Measurements from ENCODE around the gene DNAH6. TPM values are rescaled to one million over a fixed set of nuclear protein-coding genes. Genes with fewer than 3 reads are reported as not detected.

The DNAH6 gene
- total RNA-seq, 1 experiment from 2014 or later: 0.39 TPM

- H3K36me3 Mint-ChIP-seq: no peaks in the 10 kb centered on the region
- no peaks in the 10 kb centered on the region for H3K4me1 Mint-ChIP-seq
- POLR2A ChIA-PET: no interaction called here
These were observed 276.7 kb downstream of the DNAH6 start for GRCh38 chr2:84792856-84793522.

GRCh38 chr2:84793641-84794040, 277.3 kb downstream of the DNAH6 start:
- H3K9me3 Mint-ChIP-seq: 0 out of 2 replicates have a peak, but pooled peaks cover 7% of the 10 kb centered on the region
- H3K4me3 Mint-ChIP-seq: no peak overlapping the region
- H3K27ac Mint-ChIP-seq: no peak overlapping the region
- H3K4me1 Mint-ChIP-seq: peaks cover 4% of the 10 kb centered on the region; the same call in 1 of the 2 replicates
- CTCF ChIA-PET: no interaction called here
- no peaks in the 10 kb centered on the region; the same call in 1 of the 2 replicates for H3K27me3 Mint-ChIP-seq (ENCODE audit: low read depth)
- POLR2A ChIA-PET: no interaction called here
- H3K36me3 Mint-ChIP-seq: no peaks in the 10 kb centered on the region
- DNase-seq (ENCODE audit: low spot score) (no peak), ATAC-seq (no peak)
- no peak for TF ChIP-seq JUN (CRISPR knock-in tag; IDR thresholded peaks at IDR 0.05)
- TF ChIP-seq ZNF416 (CRISPR knock-in tag; IDR thresholded peaks at IDR 0.05): no peak

More at GRCh38 chr2:84792856-84793522, 276.7 kb downstream of the DNAH6 start:
- Mint-ChIP-seq H3K9me3 (0 out of 2 replicates have a peak, but pooled peaks cover 7% of the 10 kb centered on the region), H3K4me3 (no peak overlapping the region), H3K27me3 (ENCODE audit: low read depth) (no peaks in the 10 kb centered on the region; the same call in 1 of the 2 replicates), H3K27ac (no peak overlapping the region)
- ATAC-seq: no peak
- DNase-seq (ENCODE audit: low spot score): no peak
- TF ChIP-seq ZMAT4 (CRISPR knock-in tag; IDR thresholded peaks at IDR 0.05) (no peak), SMAD3 (CRISPR knock-in tag; IDR thresholded peaks at IDR 0.05; ENCODE audit: borderline replicate concordance) (no peak), CDX4 (CRISPR knock-in tag; IDR thresholded peaks at IDR 0.05; ENCODE audit: borderline replicate concordance) (no peak)
- CTCF ChIA-PET: no interaction called here

GRCh38 chr2:84796798-84797197, 280.5 kb downstream of the DNAH6 start:
- Mint-ChIP-seq H3K36me3 (peaks cover 2% of the 10 kb centered on the region; the same call in 1 of the 2 replicates), H3K4me1 (peaks cover 21% of the 10 kb centered on the region), H3K27ac (no peak overlapping the region), H3K9me3 (peaks cover 13% of the 10 kb centered on the region), H3K27me3 (ENCODE audit: low read depth) (peaks cover under 1% of the 10 kb centered on the region; the same call in 1 of the 2 replicates), H3K4me3 (no peak overlapping the region)
- DNase-seq (ENCODE audit: low spot score) (no peak), ATAC-seq (no peak)
- POLR2A ChIA-PET: no interaction called here
- CTCF ChIA-PET: interaction anchor here (0.5 to 0.8 kb wide), 3 partner anchors 11 to 62 kb away, joined by 3 to 5 read pairs (median 3); no protein-coding TSS in a partner anchor
- TF ChIP-seq CREM (CRISPR knock-in tag; IDR thresholded peaks at IDR 0.05): no peak
- no peak for TF ChIP-seq PREB (CRISPR knock-in tag; IDR thresholded peaks at IDR 0.05; ENCODE audit: borderline replicate concordance)
- no peak for TF ChIP-seq ZNF219 (CRISPR knock-in tag; IDR thresholded peaks at IDR 0.05; ENCODE audit: borderline replicate concordance)
- TF ChIP-seq ZNF671 (CRISPR knock-in tag; IDR thresholded peaks at IDR 0.05): no peak
- TF ChIP-seq FOXK1 (CRISPR knock-in tag; IDR thresholded peaks at IDR 0.05): no peak
- no peak for TF ChIP-seq E2F1 (CRISPR knock-in tag; IDR thresholded peaks at IDR 0.05)
- no peak for TF ChIP-seq NFE2L1 (CRISPR knock-in tag; IDR thresholded peaks at IDR 0.05)
- no peak for TF ChIP-seq SOX15 (CRISPR knock-in tag; IDR thresholded peaks at IDR 0.05)
- TF ChIP-seq JUN (CRISPR knock-in tag; IDR thresholded peaks at IDR 0.05): no peak
- no peak for TF ChIP-seq AFF4 (CRISPR knock-in tag; IDR thresholded peaks at IDR 0.05; ENCODE audit: borderline replicate concordance)
- TF ChIP-seq IRF1 (CRISPR knock-in tag; IDR thresholded peaks at IDR 0.05): no peak
- no peak for TF ChIP-seq ARID4B (CRISPR knock-in tag; IDR thresholded peaks at IDR 0.05; ENCODE audit: borderline replicate concordance)
- no peak for TF ChIP-seq MXD4 (CRISPR knock-in tag; IDR thresholded peaks at IDR 0.05; ENCODE audit: borderline replicate concordance)
- no peak for TF ChIP-seq NR2C2 (CRISPR knock-in tag; IDR thresholded peaks at IDR 0.05)

Measured in WTC11 (cell line).